Loucy (cell line): Measurements from ENCODE around the gene MATR3.

Experiments
- CTCF ChIP-seq: fragments of 200-600 bp; sonication (generic); conservative IDR thresholded peaks from 2 replicates; pipeline ENCODE4 v1.5.1; 2014; ENCODE audit warnings: mild to moderate bottlenecking, antibody characterized with exemption, low read length
- EZH2phosphoT487 ChIP-seq: fragments of 200-600 bp; IDR thresholded peaks from 2 replicates; pipeline ENCODE4 v1.6.1; 2018; ENCODE audit warnings: antibody characterized with exemption, mild to moderate bottlenecking, moderate library complexity, borderline replicate concordance

GRCh38 chr5:139369181-139369580, 75.6 kb downstream of the MATR3 start:
- no peak for TF ChIP-seq CTCF
- no peak for TF ChIP-seq EZH2phosphoT487
